Astrocyte (in vitro differentiated cells and primary cell): ENCODE data around the gene PTOV1. TPM values are rescaled to one million over a fixed set of nuclear protein-coding genes. Genes with fewer than 3 reads are reported as not detected.

Experiments used
- DNase-seq: peaks from one replicate; pipeline ENCODE4 v3.0.0-alpha.2; 2010; ENCODE audit warnings: low read depth
- FAIRE-seq: peaks from 2 replicates; lab custom pipeline; 2011; peaks lifted over from hg19 to GRCh38; lab: Jason Lieb, UNC
- H2AFZ ChIP-seq: 2 replicates; pipeline ENCODE4 v1.6.0; 2012; ENCODE audit warnings: low read depth, low read length, inconsistent platforms
- H3K27ac ChIP-seq: 2 replicates; pipeline ENCODE4 v1.5.1; 2011; ENCODE audit warnings: low read depth, low read length, inconsistent platforms
- H3K27me3 ChIP-seq: 2 replicates; pipeline ENCODE4 v1.6.0; 2011; ENCODE audit warnings: low read length, inconsistent platforms; ENCODE audit not compliant: insufficient read depth
- H3K36me3 ChIP-seq: 2 replicates; pipeline ENCODE4 v1.5.1; 2011; ENCODE audit warnings: low read length, inconsistent platforms; ENCODE audit not compliant: insufficient read depth
- H3K4me1 ChIP-seq: 2 replicates; pipeline ENCODE4 v1.5.1; 2011; ENCODE audit warnings: low read length, inconsistent platforms; ENCODE audit not compliant: insufficient read depth
- H3K4me2 ChIP-seq: 2 replicates; pipeline ENCODE4 v1.6.0; 2012; ENCODE audit warnings: low read length, inconsistent platforms
- H3K4me3 ChIP-seq: 2 replicates; pipeline ENCODE4 v1.5.1; 2011; ENCODE audit warnings: low read depth, mild to moderate bottlenecking, low read length, inconsistent platforms; ENCODE audit not compliant: insufficient read depth
- H3K79me2 ChIP-seq: 2 replicates; pipeline ENCODE4 v1.6.0; 2012; ENCODE audit warnings: mild to moderate bottlenecking, low read length, inconsistent platforms; ENCODE audit not compliant: insufficient read depth
- H3K9ac ChIP-seq: 2 replicates; pipeline ENCODE4 v1.6.0; 2012; ENCODE audit warnings: mild to moderate bottlenecking, low read length, inconsistent platforms
- H3K9me3 ChIP-seq: 2 replicates; pipeline ENCODE4 v1.5.1; 2012; ENCODE audit warnings: low read depth, mild to moderate bottlenecking, low read length, inconsistent platforms; ENCODE audit not compliant: insufficient read depth
- H4K20me1 ChIP-seq: 2 replicates; pipeline ENCODE4 v1.6.0; 2012; ENCODE audit warnings: low read length, inconsistent platforms; ENCODE audit not compliant: insufficient read depth
- H3K27ac Mint-ChIP-seq: one replicate; pipeline ENCODE4 v1.8.0; 2021; ENCODE audit warnings: mild to moderate bottlenecking, mixed read lengths; ENCODE audit not compliant: unreplicated experiment
- H3K27me3 Mint-ChIP-seq: one replicate; pipeline ENCODE4 v1.8.0; 2021; ENCODE audit warnings: low read depth, mixed read lengths; ENCODE audit not compliant: unreplicated experiment
- H3K36me3 Mint-ChIP-seq: one replicate; pipeline ENCODE4 v1.8.0; 2021; ENCODE audit warnings: low read depth, mixed read lengths; ENCODE audit not compliant: unreplicated experiment
- H3K4me1 Mint-ChIP-seq: one replicate; pipeline ENCODE4 v1.8.0; 2021; ENCODE audit warnings: low read depth, mixed read lengths; ENCODE audit not compliant: unreplicated experiment
- H3K4me3 Mint-ChIP-seq: one replicate; pipeline ENCODE4 v1.8.0; 2021; ENCODE audit warnings: mild to moderate bottlenecking, moderate library complexity, mixed read lengths; ENCODE audit not compliant: unreplicated experiment
- H3K9me3 Mint-ChIP-seq: one replicate; pipeline ENCODE4 v1.8.0; 2021; ENCODE audit warnings: mild to moderate bottlenecking, mixed read lengths; ENCODE audit not compliant: unreplicated experiment
- EZH2 ChIP-seq: IDR thresholded peaks from 2 replicates; pipeline ENCODE4 v1.6.1; 2012; ENCODE audit warnings: mild to moderate bottlenecking, low read length, inconsistent platforms; ENCODE audit not compliant: insufficient read depth
- total RNA-seq: library from RNA; stranded (reverse); gene quantifications from 2 replicates; pipeline ENCODE4 v1.2.1, GENCODE V29; 2021
- TF ChIP-seq, protein P1 (sequence below): IDR thresholded peaks from 2 replicates; pipeline ENCODE4 v1.5.1; 2011; ENCODE audit warnings: low read depth, mild to moderate bottlenecking, inconsistent platforms, low read length, moderate library complexity; ENCODE audit not compliant: insufficient read depth

Gene PTOV1
- total RNA-seq, 1 donor from 2014 or later: 162 TPM

DNA sequence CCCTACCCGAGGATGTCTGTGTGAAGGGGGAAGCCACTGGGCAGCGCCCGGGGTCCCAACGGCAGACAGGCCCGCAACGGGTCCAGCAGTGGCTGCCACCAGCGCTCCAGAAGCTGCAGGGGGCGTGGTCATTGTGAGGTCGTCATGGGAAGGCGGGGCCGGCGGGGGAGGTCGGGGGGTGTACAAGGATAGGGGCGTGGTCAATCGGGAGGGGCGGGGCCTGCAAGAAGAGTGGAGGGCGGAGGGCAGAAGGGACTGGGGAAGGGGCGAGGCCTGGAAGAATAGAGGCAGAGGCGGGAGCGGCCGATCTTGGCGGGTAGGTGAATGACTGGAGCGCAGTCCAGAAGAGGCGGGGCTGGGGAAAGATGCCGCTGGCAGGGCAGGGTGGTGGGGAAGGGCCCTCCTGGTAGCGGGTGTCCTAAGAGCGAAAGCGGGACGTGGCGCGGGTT lies 42.2 kb upstream of the PTOV1 start:
- H3K9ac ChIP-seq: peak overlapping the region; percentile 78

DNA sequence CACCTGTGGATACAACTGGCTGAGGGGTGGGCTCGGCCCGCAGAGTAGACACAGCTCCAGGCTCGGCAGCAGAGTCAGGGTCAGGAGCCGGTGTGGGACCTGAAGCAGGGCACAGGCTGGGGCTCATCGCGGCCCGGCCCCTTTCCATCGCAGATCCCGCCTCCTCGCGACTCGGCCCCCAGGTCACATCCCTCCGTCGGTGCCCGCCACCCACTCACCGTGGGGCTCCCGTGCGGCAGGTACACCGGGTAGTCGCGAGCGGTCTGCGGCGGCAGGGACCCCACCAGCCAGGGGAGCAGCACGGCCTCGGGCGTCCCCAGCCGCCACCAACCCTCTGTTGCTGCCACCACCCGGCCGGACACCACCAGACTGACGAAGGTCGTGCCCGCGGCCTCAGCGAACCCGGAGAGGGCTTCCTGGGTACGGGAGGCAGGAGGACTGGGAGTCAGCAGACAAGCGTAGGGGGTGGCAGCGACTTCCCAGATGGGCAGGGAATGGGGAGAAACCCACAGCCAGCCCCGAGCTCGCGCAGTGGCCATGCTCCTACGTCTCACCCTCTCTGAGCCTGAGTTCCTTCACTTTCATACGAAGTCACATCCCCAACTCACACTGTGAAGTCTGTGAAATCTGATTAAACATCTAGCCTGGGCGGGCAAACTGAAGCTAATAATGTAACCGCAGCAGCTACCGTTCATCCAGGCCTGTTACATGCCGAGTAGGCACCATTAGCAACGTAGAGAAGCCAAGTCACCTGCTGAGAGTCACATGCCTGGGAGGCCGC lies 41.6 kb upstream of the PTOV1 start:
- Histone ChIP-seq H3K79me2 (no peaks in the 10 kb centered on the region), H3K9ac (peak overlapping the region; percentile 78), H3K27me3 (no peaks in the 10 kb centered on the region), H3K4me3 (peak overlapping the region; percentile 61), H3K27ac (no peak overlapping the region), H2AFZ (peak overlapping the region; percentile 67), H3K9me3 (no peaks in the 10 kb centered on the region), H3K4me1 (peaks cover 20% of the 10 kb centered on the region), H3K36me3 (peaks cover 3% of the 10 kb centered on the region), H3K4me2 (peak overlapping the region; percentile 95), H4K20me1 (peaks cover 9% of the 10 kb centered on the region)
- Mint-ChIP-seq H3K9me3 (no peaks in the 10 kb centered on the region), H3K4me3 (peak overlapping the region; percentile 76), H3K4me1 (peaks cover 5% of the 10 kb centered on the region), H3K36me3 (peaks cover 9% of the 10 kb centered on the region), H3K27ac (no peak overlapping the region), H3K27me3 (no peaks in the 10 kb centered on the region)
- peak; percentile 16 for DNase-seq
- no peak for TF ChIP-seq EZH2
- TF ChIP-seq, protein P1, sequence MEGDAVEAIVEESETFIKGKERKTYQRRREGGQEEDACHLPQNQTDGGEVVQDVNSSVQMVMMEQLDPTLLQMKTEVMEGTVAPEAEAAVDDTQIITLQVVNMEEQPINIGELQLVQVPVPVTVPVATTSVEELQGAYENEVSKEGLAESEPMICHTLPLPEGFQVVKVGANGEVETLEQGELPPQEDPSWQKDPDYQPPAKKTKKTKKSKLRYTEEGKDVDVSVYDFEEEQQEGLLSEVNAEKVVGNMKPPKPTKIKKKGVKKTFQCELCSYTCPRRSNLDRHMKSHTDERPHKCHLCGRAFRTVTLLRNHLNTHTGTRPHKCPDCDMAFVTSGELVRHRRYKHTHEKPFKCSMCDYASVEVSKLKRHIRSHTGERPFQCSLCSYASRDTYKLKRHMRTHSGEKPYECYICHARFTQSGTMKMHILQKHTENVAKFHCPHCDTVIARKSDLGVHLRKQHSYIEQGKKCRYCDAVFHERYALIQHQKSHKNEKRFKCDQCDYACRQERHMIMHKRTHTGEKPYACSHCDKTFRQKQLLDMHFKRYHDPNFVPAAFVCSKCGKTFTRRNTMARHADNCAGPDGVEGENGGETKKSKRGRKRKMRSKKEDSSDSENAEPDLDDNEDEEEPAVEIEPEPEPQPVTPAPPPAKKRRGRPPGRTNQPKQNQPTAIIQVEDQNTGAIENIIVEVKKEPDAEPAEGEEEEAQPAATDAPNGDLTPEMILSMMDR: no peak
- FAIRE-seq: no peak

More for the DNA sequence above, 42.2 kb upstream of the PTOV1 start:
- no peaks in the 10 kb centered on the region for H3K27me3 Mint-ChIP-seq
- DNase-seq (peak; percentile 51), FAIRE-seq (no peak)
- Histone ChIP-seq H3K36me3 (peaks cover 3% of the 10 kb centered on the region), H3K79me2 (no peaks in the 10 kb centered on the region), H3K27ac (no peak overlapping the region), H3K4me2 (peak overlapping the region; percentile 95), H3K9me3 (no peaks in the 10 kb centered on the region), H2AFZ (peak overlapping the region; percentile 67), H3K27me3 (no peaks in the 10 kb centered on the region), H3K4me1 (peaks cover 16% of the 10 kb centered on the region), H4K20me1 (peaks cover 9% of the 10 kb centered on the region), H3K4me3 (peak overlapping the region; percentile 61)
- peak overlapping the region; percentile 76 for H3K4me3 Mint-ChIP-seq
- peaks cover 5% of the 10 kb centered on the region for H3K4me1 Mint-ChIP-seq
- H3K36me3 Mint-ChIP-seq: peaks cover 9% of the 10 kb centered on the region
- no peak overlapping the region for H3K27ac Mint-ChIP-seq
- H3K9me3 Mint-ChIP-seq: no peaks in the 10 kb centered on the region
- no peak for TF ChIP-seq EZH2

- H3K4me3 ChIP-seq: no peak overlapping the region
- H3K36me3 ChIP-seq: no peaks in the 10 kb centered on the region
- no peak overlapping the region for H3K27ac ChIP-seq
- H3K9ac ChIP-seq: peak overlapping the region; percentile 78
- Mint-ChIP-seq H3K4me1 (peaks cover 5% of the 10 kb centered on the region), H3K36me3 (peaks cover 9% of the 10 kb centered on the region), H3K27ac (no peak overlapping the region), H3K27me3 (no peaks in the 10 kb centered on the region), H3K9me3 (no peaks in the 10 kb centered on the region), H3K4me3 (peak overlapping the region; percentile 57)
- H4K20me1 ChIP-seq: peaks cover 9% of the 10 kb centered on the region
- no peak overlapping the region for H2AFZ ChIP-seq
- DNase-seq (no peak), FAIRE-seq (no peak)
- H3K9me3 ChIP-seq: no peaks in the 10 kb centered on the region
- peaks cover 20% of the 10 kb centered on the region for H3K4me1 ChIP-seq
- no peaks in the 10 kb centered on the region for H3K79me2 ChIP-seq
- no peaks in the 10 kb centered on the region for H3K27me3 ChIP-seq
- H3K4me2 ChIP-seq: peak overlapping the region; percentile 95
- no peak for TF ChIP-seq EZH2
- TF ChIP-seq, protein P1: no peak
Observed at GRCh38 chr19:49809941-49810389, 41.0 kb upstream of the PTOV1 start.
